DOHH2 (cell line): Measurements from ENCODE around the gene KARS1.

Experiments used
- H3F3A ChIP-seq: fragments of 200-600 bp; sonication (generic), shearing (Covaris generic); 2 replicates; pipeline ENCODE4 v1.6.0; 2016; ENCODE audit warnings: antibody characterized with exemption, mild to moderate bottlenecking; ENCODE audit not compliant: control insufficient read depth, insufficient read depth
- H3K27ac ChIP-seq: fragments of 200-600 bp; sonication (generic); 2 replicates; pipeline ENCODE4 v1.5.1; 2014; ENCODE audit warnings: low read depth, mild to moderate bottlenecking, low read length, moderate library complexity
- H3K27me3 ChIP-seq: fragments of 200-600 bp; sonication (generic); 2 replicates; pipeline ENCODE4 v1.6.1; 2014; ENCODE audit warnings: mild to moderate bottlenecking, low read length, mixed read lengths; ENCODE audit not compliant: control insufficient read depth
- H3K36me3 ChIP-seq: fragments of 200-600 bp; sonication (generic); 2 replicates; pipeline ENCODE4 v1.6.1; 2014; ENCODE audit warnings: mild to moderate bottlenecking, low read length, moderate library complexity, mixed read lengths; ENCODE audit not compliant: control insufficient read depth
- H3K4me1 ChIP-seq: fragments of 200-600 bp; sonication (generic); 2 replicates; pipeline ENCODE4 v1.6.1; 2014; ENCODE audit warnings: mild to moderate bottlenecking, low read length, mixed read lengths; ENCODE audit not compliant: control insufficient read depth
- H3K4me2 ChIP-seq: fragments of 200-600 bp; sonication (generic); 2 replicates; pipeline ENCODE4 v1.6.0; 2014; ENCODE audit warnings: mild to moderate bottlenecking, low read length, moderate library complexity
- H3K4me3 ChIP-seq: fragments of 200-600 bp; sonication (generic); 2 replicates; pipeline ENCODE4 v1.5.1; 2014; ENCODE audit warnings: mild to moderate bottlenecking, low read length, mixed read lengths
- H3K79me2 ChIP-seq: fragments of 200-600 bp; sonication (generic); 2 replicates; pipeline ENCODE4 v1.6.1; 2014; ENCODE audit warnings: mild to moderate bottlenecking, low read length, mixed read lengths; ENCODE audit not compliant: control insufficient read depth
- H3K9me2 ChIP-seq: fragments of 200-600 bp; sonication (generic); replicated peaks from 2 replicates; pipeline ENCODE4 v1.6.1; 2014; ENCODE audit warnings: mild to moderate bottlenecking, low read length, mixed read lengths; ENCODE audit not compliant: control insufficient read depth
- H3K9me3 ChIP-seq: fragments of 200-600 bp; sonication (generic); 2 replicates; pipeline ENCODE4 v1.6.1; 2014; ENCODE audit warnings: antibody characterized with exemption, low read length, mixed read lengths; ENCODE audit not compliant: control insufficient read depth, insufficient read depth
- H4K20me1 ChIP-seq: fragments of 200-600 bp; sonication (generic); 2 replicates; pipeline ENCODE4 v1.6.0; 2014; ENCODE audit warnings: low read depth, mild to moderate bottlenecking, antibody characterized with exemption, low read length, moderate library complexity; ENCODE audit not compliant: control insufficient read depth, insufficient read depth
- EZH2phosphoT487 ChIP-seq: fragments of 200-600 bp; sonication (generic); IDR thresholded peaks from 2 replicates; pipeline ENCODE4 v1.6.1; 2017; ENCODE audit warnings: borderline replicate concordance, mild to moderate bottlenecking, antibody characterized with exemption, low read length, moderate library complexity, mixed read lengths
- TF ChIP-seq, protein P1 (sequence below): fragments of 200-600 bp; sonication (generic); IDR thresholded peaks from one replicate; pipeline ENCODE4 v1.5.1; 2014; ENCODE audit warnings: antibody characterized with exemption, mild to moderate bottlenecking, low read depth, low read length; ENCODE audit not compliant: poor library complexity, severe bottlenecking

The KARS1 gene

DNA sequence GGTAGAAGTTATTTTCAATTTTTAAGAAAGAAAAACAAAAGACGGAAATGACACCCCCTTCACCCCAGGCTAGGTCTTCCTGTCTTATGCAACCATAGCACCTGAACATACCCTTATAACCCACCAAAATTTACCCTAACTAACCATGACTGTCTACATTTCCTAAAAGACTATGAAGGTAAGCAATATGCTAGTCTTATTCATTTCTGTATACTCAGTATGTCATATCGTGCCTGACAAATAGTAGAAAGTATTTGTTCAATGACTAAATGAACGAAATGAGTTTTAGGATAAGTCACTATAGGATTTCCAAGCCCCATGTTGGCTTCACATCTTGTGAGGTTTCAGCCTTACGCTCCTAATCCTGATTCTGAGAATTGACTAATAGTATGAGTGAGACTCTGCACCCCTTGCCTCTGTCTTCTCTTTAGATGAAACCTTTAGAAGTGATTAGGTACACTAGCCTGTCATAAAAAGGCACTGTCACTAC is 30.9 kb downstream of the KARS1 start:
- Histone ChIP-seq H3K4me1 (peaks cover 11% of the 10 kb centered on the region), H3K36me3 (peaks cover 72% of the 10 kb centered on the region), H3K9me3 (no peaks in the 10 kb centered on the region), H3K4me2 (no peak overlapping the region), H3F3A (no peaks in the 10 kb centered on the region), H3K79me2 (peaks cover 8% of the 10 kb centered on the region), H4K20me1 (no peaks in the 10 kb centered on the region), H3K27me3 (no peaks in the 10 kb centered on the region), H3K4me3 (no peak overlapping the region), H3K9me2 (no peaks in the 10 kb centered on the region), H3K27ac (no peak overlapping the region)
- TF ChIP-seq EZH2phosphoT487 = no peak
- TF ChIP-seq, protein P1, sequence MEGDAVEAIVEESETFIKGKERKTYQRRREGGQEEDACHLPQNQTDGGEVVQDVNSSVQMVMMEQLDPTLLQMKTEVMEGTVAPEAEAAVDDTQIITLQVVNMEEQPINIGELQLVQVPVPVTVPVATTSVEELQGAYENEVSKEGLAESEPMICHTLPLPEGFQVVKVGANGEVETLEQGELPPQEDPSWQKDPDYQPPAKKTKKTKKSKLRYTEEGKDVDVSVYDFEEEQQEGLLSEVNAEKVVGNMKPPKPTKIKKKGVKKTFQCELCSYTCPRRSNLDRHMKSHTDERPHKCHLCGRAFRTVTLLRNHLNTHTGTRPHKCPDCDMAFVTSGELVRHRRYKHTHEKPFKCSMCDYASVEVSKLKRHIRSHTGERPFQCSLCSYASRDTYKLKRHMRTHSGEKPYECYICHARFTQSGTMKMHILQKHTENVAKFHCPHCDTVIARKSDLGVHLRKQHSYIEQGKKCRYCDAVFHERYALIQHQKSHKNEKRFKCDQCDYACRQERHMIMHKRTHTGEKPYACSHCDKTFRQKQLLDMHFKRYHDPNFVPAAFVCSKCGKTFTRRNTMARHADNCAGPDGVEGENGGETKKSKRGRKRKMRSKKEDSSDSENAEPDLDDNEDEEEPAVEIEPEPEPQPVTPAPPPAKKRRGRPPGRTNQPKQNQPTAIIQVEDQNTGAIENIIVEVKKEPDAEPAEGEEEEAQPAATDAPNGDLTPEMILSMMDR = no peak

DNA sequence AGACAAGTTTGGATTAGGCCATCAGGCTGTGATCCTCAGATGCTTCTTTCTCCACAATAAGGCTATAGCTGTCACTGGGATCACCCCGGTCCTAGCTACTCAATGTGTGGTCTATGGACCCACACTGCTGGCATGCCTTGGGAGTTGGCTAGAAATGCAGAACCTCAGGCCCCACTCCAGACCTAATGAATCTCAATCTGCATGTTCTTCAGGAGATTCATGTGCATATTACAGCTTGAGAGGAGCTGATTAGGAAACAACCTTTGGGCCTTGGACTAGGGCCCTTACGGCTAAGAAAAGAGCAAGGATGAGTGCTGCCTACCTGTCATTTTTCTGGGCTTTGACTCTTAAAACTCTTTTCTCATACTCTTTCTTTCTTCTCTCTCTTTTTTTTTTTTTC is 31.8 kb downstream of the KARS1 start:
- Histone ChIP-seq H3K79me2 (0 out of 2 replicates have a peak, but pooled peaks cover 4% of the 10 kb centered on the region), H3K4me1 (peaks cover 4% of the 10 kb centered on the region; the same call in 1 of the 2 replicates), H3K4me2 (no peak overlapping the region), H4K20me1 (no peaks in the 10 kb centered on the region), H3K27me3 (no peaks in the 10 kb centered on the region), H3K9me2 (no peaks in the 10 kb centered on the region), H3K4me3 (no peak overlapping the region), H3K27ac (no peak overlapping the region), H3K36me3 (peaks cover 79% of the 10 kb centered on the region), H3K9me3 (no peaks in the 10 kb centered on the region), H3F3A (no peaks in the 10 kb centered on the region)
- TF ChIP-seq EZH2phosphoT487 = no peak
- TF ChIP-seq, protein P1 = no peak

DNA sequence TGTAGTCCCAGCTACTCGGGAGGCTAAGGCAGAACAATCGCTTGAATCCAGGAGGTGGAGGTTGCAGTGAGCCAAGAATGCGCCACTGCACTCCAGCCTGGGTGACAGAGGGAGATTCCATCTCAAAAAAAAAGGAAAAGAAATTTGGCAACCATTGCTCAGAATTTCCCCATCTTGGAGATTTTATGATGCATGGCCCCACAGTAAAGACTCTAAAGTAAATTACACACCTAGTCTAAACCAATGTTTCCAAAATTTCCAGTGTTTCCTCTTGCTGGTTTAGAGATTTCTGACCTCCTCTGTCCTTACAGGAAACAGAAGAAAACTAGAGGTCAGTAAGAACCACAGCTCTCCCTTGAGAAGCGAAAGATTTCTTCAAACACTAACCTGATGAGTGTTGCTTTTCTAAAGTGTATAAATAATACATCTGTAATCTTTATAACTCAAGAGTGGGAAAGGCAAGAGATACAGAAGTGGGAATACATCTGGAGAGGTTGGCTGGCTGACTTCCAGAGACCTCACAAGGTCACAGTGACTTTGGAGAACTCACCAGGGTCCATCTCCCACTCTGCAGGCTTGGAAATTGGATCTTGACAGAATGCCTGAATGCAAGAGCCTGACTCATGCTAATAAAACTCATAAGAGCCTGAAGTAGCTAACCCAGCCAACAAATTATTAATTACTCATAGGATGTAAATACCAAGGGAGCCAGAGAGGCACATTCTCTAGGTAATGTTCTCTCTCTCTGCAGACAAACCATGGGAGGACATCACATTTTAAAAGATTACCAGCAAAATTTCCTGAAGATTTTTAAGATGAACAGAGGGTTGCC is 33.2 kb downstream of the KARS1 start:
- H3K27me3 ChIP-seq = no peaks in the 10 kb centered on the region
- no peaks in the 10 kb centered on the region for H3K79me2 ChIP-seq
- no peaks in the 10 kb centered on the region for H4K20me1 ChIP-seq
- H3K9me3 ChIP-seq = no peaks in the 10 kb centered on the region
- no peak overlapping the region for H3K4me2 ChIP-seq
- peaks cover 4% of the 10 kb centered on the region; the same call in 1 of the 2 replicates for H3K4me1 ChIP-seq
- TF ChIP-seq, protein P1 = no peak
- no peak for TF ChIP-seq EZH2phosphoT487
- no peaks in the 10 kb centered on the region for H3K9me2 ChIP-seq
- H3K27ac ChIP-seq = no peak overlapping the region
- peaks cover 80% of the 10 kb centered on the region for H3K36me3 ChIP-seq
- H3F3A ChIP-seq = no peaks in the 10 kb centered on the region
- no peak overlapping the region for H3K4me3 ChIP-seq
